Endodermal cell (in vitro differentiated cells): ENCODE measurements around the gene LTBP1. TPM values are rescaled to one million over a fixed set of nuclear protein-coding genes. Genes with fewer than 3 reads are reported as not detected.

ENCODE experiments used
- DNase-seq: peaks from one replicate; pipeline ENCODE4 v3.0.0-alpha.2; 2017
- H3K27ac ChIP-seq: 2 replicates; pipeline ENCODE4 v1.5.1; 2013; ENCODE audit warnings: mild to moderate bottlenecking, low read depth, low read length, moderate library complexity
- H3K27me3 ChIP-seq: 2 replicates; pipeline ENCODE4 v1.6.1; 2013; ENCODE audit warnings: mild to moderate bottlenecking, low read length, moderate library complexity; ENCODE audit not compliant: insufficient read depth, control insufficient read depth, poor library complexity, severe bottlenecking
- H3K36me3 ChIP-seq: 2 replicates; pipeline ENCODE4 v1.7.0; 2013; ENCODE audit warnings: mild to moderate bottlenecking, low read length, moderate library complexity; ENCODE audit not compliant: control insufficient read depth, insufficient read depth
- H3K4me1 ChIP-seq: one replicate; pipeline ENCODE4 v1.7.0; 2013; ENCODE audit warnings: low read length; ENCODE audit not compliant: control insufficient read depth, insufficient read depth
- H3K4me3 ChIP-seq: 2 replicates; pipeline ENCODE4 v1.5.1; 2013; ENCODE audit warnings: mild to moderate bottlenecking, low read length, moderate library complexity
- H3K9ac ChIP-seq: 2 replicates; pipeline ENCODE4 v1.6.1; 2013; ENCODE audit warnings: mild to moderate bottlenecking, low read length, moderate library complexity; ENCODE audit not compliant: poor library complexity, severe bottlenecking; ENCODE audit errors: extremely low read depth
- H3K9me3 ChIP-seq: 2 replicates; pipeline ENCODE4 v1.6.1; 2013; ENCODE audit warnings: mild to moderate bottlenecking, low read length, moderate library complexity; ENCODE audit not compliant: control insufficient read depth
- H3K27ac Mint-ChIP-seq: 2 replicates; pipeline ENCODE4 v1.8.0; 2020; ENCODE audit warnings: mixed read lengths
- H3K27me3 Mint-ChIP-seq: 2 replicates; pipeline ENCODE4 v1.8.0; 2021; ENCODE audit warnings: mild to moderate bottlenecking, mixed read lengths; ENCODE audit not compliant: insufficient read depth
- H3K36me3 Mint-ChIP-seq: 2 replicates; pipeline ENCODE4 v1.8.0; 2020; ENCODE audit warnings: low read depth, mixed read lengths
- H3K4me1 Mint-ChIP-seq: 2 replicates; pipeline ENCODE4 v1.8.0; 2020; ENCODE audit warnings: mixed read lengths
- H3K4me3 Mint-ChIP-seq: 2 replicates; pipeline ENCODE4 v1.8.0; 2020; ENCODE audit warnings: mild to moderate bottlenecking, moderate library complexity, mixed read lengths
- H3K9me3 Mint-ChIP-seq: 2 replicates; pipeline ENCODE4 v1.8.0; 2020; ENCODE audit warnings: mild to moderate bottlenecking, mixed read lengths
- CTCF ChIP-seq: fragments of 200-600 bp; sonication (generic); conservative IDR thresholded peaks from 2 replicates; pipeline ENCODE4 v1.5.0; 2021; ENCODE audit warnings: antibody characterized with exemption, mild to moderate bottlenecking
- WGBS, 2 experiments: methylation state at CpG; one replicate each; pipeline versions ENCODE4 v1.1.5 to v1.1.7; 2013; ENCODE audit warnings: missing lambda C conversion rate in 2 of 2, mixed read lengths in 1 of 2; ENCODE audit not compliant: insufficient coverage in 1 of 2, insufficient read length in 1 of 2; 5-methylcytosine and 5-hydroxymethylcytosine counted together
- total RNA-seq, 2 donors: library from RNA; stranded (reverse); fragmentation: NEBNext Ultra II Directional in 1 of 2; extraction: Animal tissue kit (Norgen Biotek cat#: 25700) in 1 of 2; gene quantifications; 2 replicates in 1 of 2; 3 replicates in 1 of 2; pipeline ENCODE4 v1.2.1, GENCODE V29; 2021

The LTBP1 gene
- total RNA-seq, 2 donors from 2014 or later, result 43.2 to 43.4 TPM

- H3K9me3 ChIP-seq, result no peaks in the 10 kb centered on the region
- Mint-ChIP-seq H3K4me1 (peaks cover 16% of the 10 kb centered on the region), H3K36me3 (no peaks in the 10 kb centered on the region), H3K9me3 (no peaks in the 10 kb centered on the region), H3K27me3 (no peaks in the 10 kb centered on the region), H3K27ac (no peak overlapping the region), H3K4me3 (no peak overlapping the region)
- no peak overlapping the region for H3K9ac ChIP-seq
- no peak for DNase-seq
- WGBS, 2 experiments, result 84% methylated on average over 3 of the region's 3 CpGs; no CpG with 5 or more reads in 1 of the 2 experiments
- no peak overlapping the region for H3K27ac ChIP-seq
- H3K36me3 ChIP-seq, result no peaks in the 10 kb centered on the region
- H3K4me1 ChIP-seq, result no peaks in the 10 kb centered on the region
- no peaks in the 10 kb centered on the region for H3K27me3 ChIP-seq
- TF ChIP-seq CTCF, result no peak
- no peak overlapping the region for H3K4me3 ChIP-seq
These were observed 269.2 kb downstream of the LTBP1 start for GRCh38 chr2:33215983-33216382.

GRCh38 chr2:33216508-33217182, 269.9 kb downstream of the LTBP1 start:
- WGBS, 2 experiments, result 94 to 96% methylated on average over 3 of the region's 3 CpGs
- H3K27me3 Mint-ChIP-seq, result no peaks in the 10 kb centered on the region
- no peaks in the 10 kb centered on the region for H3K36me3 Mint-ChIP-seq
- Histone ChIP-seq H3K36me3 (no peaks in the 10 kb centered on the region), H3K4me3 (no peak overlapping the region), H3K4me1 (no peaks in the 10 kb centered on the region), H3K27me3 (no peaks in the 10 kb centered on the region), H3K9ac (no peak overlapping the region), H3K9me3 (no peaks in the 10 kb centered on the region), H3K27ac (no peak overlapping the region)
- TF ChIP-seq CTCF, result no peak
- H3K4me3 Mint-ChIP-seq, result no peak overlapping the region
- no peak overlapping the region for H3K27ac Mint-ChIP-seq
- no peaks in the 10 kb centered on the region for H3K9me3 Mint-ChIP-seq
- no peak for DNase-seq
- H3K4me1 Mint-ChIP-seq, result peaks cover 16% of the 10 kb centered on the region

- Histone ChIP-seq H3K9me3 (no peaks in the 10 kb centered on the region), H3K27me3 (no peaks in the 10 kb centered on the region), H3K4me1 (no peaks in the 10 kb centered on the region), H3K36me3 (no peaks in the 10 kb centered on the region), H3K9ac (no peak overlapping the region), H3K4me3 (no peak overlapping the region), H3K27ac (no peak overlapping the region)
- Mint-ChIP-seq H3K27me3 (no peaks in the 10 kb centered on the region), H3K4me1 (peaks cover 12% of the 10 kb centered on the region), H3K27ac (no peak overlapping the region), H3K4me3 (no peak overlapping the region), H3K36me3 (no peaks in the 10 kb centered on the region), H3K9me3 (no peaks in the 10 kb centered on the region)
- WGBS, 2 experiments, result 88 to 98% methylated on average over 1 to 3 of the region's 3 CpGs
- no peak for DNase-seq
- no peak for TF ChIP-seq CTCF
These were observed 270.7 kb downstream of the LTBP1 start for GRCh38 chr2:33217406-33217805.
